HK-2 (cell line): ENCODE results near the gene TTF2.

Experiments used
- DNase-seq: peaks from one replicate; pipeline ENCODE4 v3.0.0-alpha.2; 2018; ENCODE audit not compliant: unreplicated experiment

TTF2 gene

GRCh38 chr1:117045644-117046043, 14.5 kb upstream of the TTF2 start:
- no peak for DNase-seq

GRCh38 chr1:117046781-117047180, 13.3 kb upstream of the TTF2 start:
- DNase-seq = no peak

- no peak for DNase-seq
Measured at GRCh38 chr1:117047271-117047670, 12.9 kb upstream of the TTF2 start.

- no peak for DNase-seq
Measured at GRCh38 chr1:117049857-117050256, 10.3 kb upstream of the TTF2 start.

DNA sequence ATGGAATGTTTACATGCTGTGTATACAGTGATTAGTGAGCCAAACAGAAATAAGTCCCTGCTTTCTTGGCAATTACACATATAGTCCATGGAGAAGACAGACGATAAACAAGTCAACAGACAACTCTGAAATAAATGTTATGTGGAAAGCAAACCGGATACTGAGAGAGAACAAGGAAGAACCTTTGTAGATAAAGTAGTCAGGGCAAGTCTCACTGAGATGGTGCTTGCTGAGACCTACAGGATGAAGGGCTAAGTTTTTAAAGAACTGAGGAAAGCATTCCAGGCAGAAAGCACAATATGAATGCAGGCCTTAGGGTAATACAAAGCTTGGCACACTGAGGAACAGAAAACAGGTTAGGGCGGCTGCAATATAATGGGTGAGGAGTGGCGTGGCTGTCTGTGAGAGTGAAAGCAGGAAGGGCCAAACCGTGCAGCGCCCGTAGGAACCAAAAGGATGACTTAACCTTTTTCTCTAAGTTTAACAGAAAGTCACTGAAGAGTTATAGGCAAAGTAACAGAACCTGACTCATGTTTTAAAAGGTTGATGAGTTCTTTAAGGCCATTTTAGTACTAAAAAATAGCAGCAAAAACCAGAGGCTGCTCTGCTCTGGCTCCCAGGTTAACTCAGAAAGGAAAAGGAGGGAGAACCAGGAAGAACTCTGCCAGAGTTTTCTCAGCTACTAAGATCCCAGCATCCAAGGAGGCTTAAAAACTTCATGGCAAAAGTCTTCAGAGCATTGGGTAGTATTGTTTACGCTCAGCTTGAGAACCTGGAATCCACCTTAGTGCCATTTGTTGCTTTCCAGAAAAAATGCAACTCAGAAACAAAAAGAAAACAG, 8.7 kb upstream of the TTF2 start:
- no peak for DNase-seq

- no peak for DNase-seq
Measured at GRCh38 chr1:117054068-117054467, 6.1 kb upstream of the TTF2 start.

DNA sequence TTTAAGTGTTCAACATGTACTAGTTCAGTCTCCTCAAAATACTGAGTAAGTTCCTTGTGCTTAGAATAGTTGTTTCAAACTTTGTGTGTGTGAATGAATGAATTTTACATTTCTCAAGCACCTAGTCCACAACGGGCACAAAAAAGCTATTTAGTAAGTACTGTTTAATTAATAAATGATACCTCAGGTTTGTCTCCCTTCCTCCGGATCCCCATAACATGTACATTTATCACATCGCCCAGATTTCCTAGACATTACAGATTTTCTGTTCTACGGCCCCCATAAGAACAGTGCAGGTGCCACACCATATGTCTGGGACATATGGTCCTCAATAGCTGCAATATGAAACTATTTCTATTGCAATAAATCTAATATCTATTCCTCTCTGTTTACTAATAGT, 1.3 kb upstream of the TTF2 start:
- no peak for DNase-seq

- DNase-seq = peak; percentile 60
Measured at GRCh38 chr1:117059334-117059677, 820 bp upstream of the TTF2 start.

- DNase-seq = no peak
Measured at GRCh38 chr1:117060441-117061317, 553 bp downstream of the TTF2 start.

DNA sequence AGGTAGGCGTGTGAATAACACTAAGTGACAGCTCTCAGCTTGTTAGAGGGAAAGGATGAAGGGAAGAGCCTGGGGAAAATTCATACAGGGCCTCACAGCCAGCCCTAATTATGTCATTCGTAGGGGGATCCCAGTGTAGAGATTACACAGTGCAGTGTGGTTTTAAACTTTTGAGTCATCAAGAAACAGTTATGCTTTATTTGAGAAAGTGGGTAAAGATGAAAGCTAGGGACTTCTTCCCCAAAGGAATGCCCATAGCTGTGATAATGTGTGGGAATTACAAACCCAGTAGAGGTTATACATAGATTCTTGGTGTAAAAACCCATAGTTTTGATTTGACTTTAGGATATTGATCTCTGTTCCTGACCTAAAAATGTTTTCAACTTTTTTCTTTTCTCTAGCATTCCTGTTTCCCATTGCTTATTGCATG, 1.9 kb downstream of the TTF2 start:
- no peak for DNase-seq

- DNase-seq = no peak
Measured at GRCh38 chr1:117066367-117066766, 6.2 kb downstream of the TTF2 start.

DNA sequence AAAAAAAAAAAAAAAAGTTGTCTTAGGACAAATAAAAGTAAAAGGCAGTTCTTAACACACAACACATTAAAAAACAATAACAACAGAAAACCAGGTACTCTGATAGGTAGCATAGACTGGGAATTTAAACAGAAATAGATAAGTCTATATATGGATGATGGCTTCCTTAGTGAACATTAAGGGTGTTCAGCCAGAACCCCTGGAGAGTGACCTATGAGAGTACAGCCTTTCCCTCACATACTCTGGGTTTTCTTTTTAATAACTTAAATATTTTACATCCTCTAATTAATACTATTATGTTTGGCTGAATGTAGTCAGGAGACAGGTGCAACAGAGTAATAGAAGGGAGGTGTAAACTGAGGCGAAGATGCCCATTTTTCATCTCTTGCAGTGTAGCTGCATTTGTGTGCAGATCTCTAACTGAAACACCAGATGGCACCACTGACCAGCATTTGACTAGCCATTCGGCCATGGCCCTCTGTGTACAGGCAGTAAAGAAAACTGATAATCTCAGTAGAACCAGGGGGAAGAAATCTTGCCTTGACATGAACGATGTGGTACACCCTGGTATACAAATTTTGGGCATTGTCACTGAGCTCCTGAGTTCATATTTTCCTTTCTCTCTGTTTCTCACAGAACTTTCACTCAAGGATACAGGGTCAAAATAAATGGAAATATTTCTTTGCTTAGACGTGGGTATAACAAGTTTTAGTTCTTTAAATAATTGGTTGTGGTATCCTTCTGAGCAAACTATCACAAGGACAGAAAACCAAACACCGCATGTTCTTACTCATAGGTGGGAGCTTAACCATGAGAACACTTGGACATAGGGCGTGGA, 7.6 kb downstream of the TTF2 start:
- peak; percentile 39 for DNase-seq

DNA sequence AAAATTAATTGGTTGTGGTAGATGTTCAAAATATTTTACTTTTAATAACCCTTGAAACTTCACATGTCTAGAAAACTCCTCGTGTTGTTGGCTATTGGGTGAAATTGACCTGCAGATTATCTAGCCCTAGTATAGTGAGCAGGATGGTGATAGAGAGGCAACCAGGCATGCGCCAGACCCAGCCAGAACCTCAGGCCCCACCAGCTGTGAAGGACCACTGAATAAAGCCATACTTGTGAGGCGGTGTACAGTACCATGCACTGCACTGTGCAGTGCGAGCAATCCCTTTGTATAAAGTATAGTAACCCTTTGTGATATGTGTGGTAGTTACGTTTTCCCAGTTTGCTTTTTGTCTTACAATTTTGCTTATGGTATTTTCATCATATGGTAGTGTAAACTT, 8.5 kb downstream of the TTF2 start:
- no peak for DNase-seq

- no peak for DNase-seq
Measured at GRCh38 chr1:117069220-117069844, 9.2 kb downstream of the TTF2 start.

DNA sequence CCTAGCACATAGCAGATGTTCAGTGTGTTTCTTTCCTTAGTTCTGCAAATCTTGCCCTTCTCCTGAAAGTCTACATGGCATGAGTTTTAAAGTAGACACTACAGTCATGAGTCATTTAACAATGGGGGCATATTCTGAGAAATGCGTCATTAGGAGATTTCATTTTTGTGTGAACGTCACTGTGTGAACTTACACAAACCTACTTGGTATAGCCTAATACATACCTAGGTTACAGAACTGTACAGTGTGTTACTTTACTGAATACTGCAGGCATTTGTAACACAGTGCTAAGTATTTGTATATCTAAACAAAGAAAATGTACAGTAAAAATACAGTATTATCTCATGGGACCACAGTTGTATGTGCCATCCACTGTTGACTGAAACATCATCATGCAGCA, 10.0 kb downstream of the TTF2 start:
- no peak for DNase-seq

DNA sequence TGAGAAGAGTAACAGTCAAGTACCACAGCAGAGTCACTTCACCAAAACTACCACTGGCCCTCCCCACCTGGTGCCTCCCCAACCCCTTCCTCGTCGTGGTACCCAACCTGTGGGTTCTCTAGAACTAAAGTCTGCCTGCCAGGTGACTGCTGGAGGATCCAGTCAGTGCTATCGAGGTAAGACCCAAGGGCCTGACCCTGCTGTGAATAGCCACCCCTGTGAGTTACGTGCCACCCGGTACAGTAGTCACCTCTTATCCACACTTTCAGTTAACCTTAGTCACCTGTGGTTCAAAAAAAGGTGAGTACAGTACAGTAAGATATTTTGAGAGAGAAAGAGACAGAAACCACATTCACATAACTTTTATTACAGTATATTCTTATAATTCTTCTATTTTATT, 16.5 kb downstream of the TTF2 start:
- DNase-seq = no peak

DNA sequence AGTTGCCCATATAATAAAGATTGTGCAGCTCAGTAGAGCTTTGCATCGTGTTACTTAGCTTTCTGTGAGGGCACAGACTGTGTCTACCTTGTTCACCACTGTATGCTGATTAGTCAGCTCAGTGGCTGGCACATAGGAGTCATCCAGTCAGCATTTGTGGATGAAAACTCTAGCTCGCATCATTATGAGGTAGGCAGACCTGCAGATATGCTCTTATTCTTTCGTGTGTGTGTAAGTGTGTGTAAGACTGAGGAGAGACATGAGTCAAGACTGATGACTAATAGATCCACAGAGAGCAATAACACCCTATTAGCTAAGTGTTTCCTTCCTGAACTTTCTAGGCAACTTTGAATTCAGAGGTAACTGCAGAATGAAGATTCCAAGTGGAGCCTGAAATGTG, 17.1 kb downstream of the TTF2 start:
- peak; percentile 37 for DNase-seq

DNA sequence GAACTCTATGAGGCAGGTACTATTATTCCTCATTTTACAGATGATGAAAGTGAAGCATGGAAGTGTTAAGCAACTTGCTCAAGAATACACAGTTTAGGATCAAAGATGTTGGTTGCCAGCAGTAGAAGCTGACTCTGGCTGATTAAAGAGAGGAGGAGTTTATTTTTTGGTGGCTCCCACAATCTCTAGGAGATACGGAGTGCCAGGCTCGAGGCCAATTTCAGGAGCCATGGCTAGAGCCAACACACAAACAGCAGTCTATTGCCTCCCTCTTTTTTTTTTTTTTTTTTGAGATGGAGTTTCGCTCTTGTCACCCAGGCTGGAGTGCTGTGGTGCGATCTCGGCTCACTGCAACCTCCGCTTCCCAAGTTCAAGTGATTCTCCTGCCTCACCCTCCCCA, 19.6 kb downstream of the TTF2 start:
- no peak for DNase-seq

DNA sequence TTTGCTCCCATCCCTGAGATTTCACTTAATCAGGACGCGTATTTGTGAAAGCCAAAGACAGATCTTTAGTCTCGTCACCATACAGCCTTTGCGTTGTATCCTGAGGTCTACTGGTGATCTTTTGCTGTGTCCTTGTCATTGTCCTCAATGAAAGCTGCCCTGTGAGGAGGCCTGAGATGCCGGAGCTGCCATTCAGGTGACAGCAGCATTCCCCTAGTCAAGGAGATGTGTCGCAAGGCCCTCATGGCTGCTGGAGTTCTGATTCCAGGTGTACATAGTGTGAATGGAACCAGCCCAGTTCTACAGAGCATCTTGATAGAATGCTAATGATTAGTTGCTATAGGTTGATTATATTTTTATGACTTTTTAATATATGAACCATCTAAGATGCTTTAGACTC, 24.1 kb downstream of the TTF2 start:
- DNase-seq = no peak

DNA sequence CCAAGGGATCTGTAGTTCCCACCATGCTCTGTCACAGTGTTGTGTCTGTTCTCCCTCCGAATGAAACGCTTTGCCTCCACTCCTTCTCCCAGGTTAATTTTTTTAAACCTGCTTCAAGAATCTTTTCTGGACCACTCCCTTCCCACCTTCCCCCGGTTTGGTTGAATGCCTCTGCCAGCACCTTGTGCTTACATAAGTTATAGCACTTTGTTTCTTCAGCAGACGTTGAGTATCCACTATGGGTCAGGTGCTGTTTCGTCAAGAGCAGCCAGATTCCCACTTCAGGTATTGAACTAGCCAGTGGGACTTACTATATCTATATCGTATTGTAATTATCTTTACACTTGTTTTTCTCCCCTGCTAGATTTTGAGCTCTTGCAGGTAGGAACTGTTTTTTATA, 27.6 kb downstream of the TTF2 start:
- no peak for DNase-seq

GRCh38 chr1:117089996-117090395, 29.9 kb downstream of the TTF2 start:
- DNase-seq = no peak

GRCh38 chr1:117092594-117092993, 32.5 kb downstream of the TTF2 start:
- no peak for DNase-seq
